ENCODE measurements around the gene FIZ1.

Gene FIZ1

DNA sequence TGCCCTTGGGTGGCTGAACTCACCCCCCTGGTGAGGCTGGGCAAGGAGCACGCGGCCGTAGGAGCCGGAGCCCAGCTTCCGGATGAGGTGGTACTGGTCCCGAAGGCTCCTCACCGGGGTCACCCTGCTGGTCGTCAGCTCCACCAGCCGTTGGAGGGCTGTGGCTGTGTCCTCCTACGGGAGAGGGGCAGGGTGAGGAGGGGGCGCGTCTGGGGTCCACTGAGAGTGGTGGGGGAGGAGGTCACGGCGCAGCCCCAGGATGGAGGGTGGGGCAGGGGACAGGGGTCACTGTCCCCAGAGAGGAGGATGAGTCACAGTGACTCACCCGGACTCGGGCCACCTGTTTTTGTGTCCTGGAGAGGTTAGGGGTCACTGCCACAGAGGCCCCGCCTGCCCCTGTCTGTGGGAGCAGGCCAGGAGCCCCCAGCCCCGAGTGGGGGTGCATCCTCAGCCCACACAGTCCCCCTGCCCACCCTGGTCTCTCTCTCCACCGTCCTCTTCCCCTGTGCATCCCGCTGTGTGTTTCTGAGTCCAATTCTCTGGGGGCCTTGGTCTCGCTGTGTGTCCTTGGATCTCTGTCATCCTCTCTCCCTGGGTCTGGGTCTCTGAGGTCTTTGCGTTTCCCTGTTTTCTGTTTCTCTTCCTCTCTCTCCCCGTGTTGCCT, 54.4 kb downstream of the FIZ1 start:
- DNase-seq (ENCODE audit: low read depth in 2 of 3, low spot score in 1 of 3): no peak

DNA sequence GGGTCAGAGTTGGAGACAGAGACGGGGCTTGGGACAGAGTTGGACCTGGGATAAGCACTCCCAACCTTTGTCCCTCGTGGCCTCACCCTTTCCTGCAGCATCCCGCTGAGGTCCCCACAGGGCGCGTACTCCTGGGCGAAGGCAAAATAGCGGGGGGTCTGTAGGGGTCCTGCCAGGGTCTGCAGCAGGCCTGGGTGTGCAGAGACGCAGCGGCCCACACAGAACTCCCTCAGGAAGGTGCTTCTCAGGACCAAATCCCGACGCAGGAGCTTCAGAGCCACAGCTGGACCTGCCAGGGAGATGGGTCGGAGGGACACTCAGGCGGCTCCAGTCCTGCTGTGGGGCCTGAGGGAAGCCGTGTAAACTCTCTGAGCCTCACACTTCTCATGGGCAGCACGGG, 55.3 kb downstream of the FIZ1 start:
- no peak for DNase-seq (ENCODE audit: low read depth in 2 of 3, low spot score in 1 of 3)

- no peak for DNase-seq (ENCODE audit: low read depth in 2 of 3, low spot score in 1 of 3)
Measured at GRCh38 chr19:55543567-55543966, 55.8 kb downstream of the FIZ1 start.

GRCh38 chr19:55542292-55542855, 56.9 kb downstream of the FIZ1 start:
- no peak for DNase-seq (ENCODE audit: low read depth in 2 of 3, low spot score in 1 of 3)

Measured in stimulated activated CD4-positive, alpha-beta T cell treated with anti-CD3 and anti-CD28 coated beads, Interleukin-12 subunit alpha, Interleukin-12 subunit beta, amount 100 ng/mL, for 48 hours (primary cell).